Thyroid gland (tissue), 4 donors: ENCODE measurements around the gene WFIKKN1. TPM values are rescaled to one million over a fixed set of nuclear protein-coding genes. Genes with fewer than 3 reads are reported as not detected.

Experiments
- DNase-seq, 2 donors: peaks; one replicate each; pipeline ENCODE4 v3.0.0-alpha.2; 2019
- H3K27ac ChIP-seq, 3 donors: fragments of 200-600 bp; sonication (generic); 1 replicate in 2 of 3; 2 replicates in 1 of 3; pipeline ENCODE4 v1.5.1; 2016 to 2019; ENCODE audit warnings: mild to moderate bottlenecking in 1 of 3, moderate library complexity in 1 of 3
- H3K27me3 ChIP-seq: fragments of 200-600 bp; sonication (generic); one replicate; pipeline ENCODE4 v1.5.1; 2019
- H3K36me3 ChIP-seq, 2 donors: fragments of 200-600 bp; sonication (generic); one replicate each; pipeline ENCODE4 v1.5.1; 2016 to 2019
- H3K4me1 ChIP-seq, 2 donors: fragments of 200-600 bp; sonication (generic); one replicate each; pipeline ENCODE4 v1.5.1; 2017 to 2019
- H3K4me3 ChIP-seq, 3 donors: fragments of 200-600 bp; sonication (generic); replicated peaks in 1 of 3; 1 replicate in 2 of 3; 2 replicates in 1 of 3; pipeline ENCODE4 v1.5.1; 2016; ENCODE audit warnings: mild to moderate bottlenecking in 1 of 3
- H3K9me3 ChIP-seq: fragments of 200-600 bp; sonication (generic); one replicate; pipeline ENCODE4 v1.5.1; 2017
- POLR2A ChIP-seq, 2 donors: fragments of 450-650 bp; IDR thresholded peaks; one replicate each; pipeline ENCODE4 v1.6.1; 2017; ENCODE audit warnings: antibody characterized with exemption in 2 of 2, mild to moderate bottlenecking in 2 of 2, moderate library complexity in 1 of 2
- WGBS, 2 donors: methylation state at CpG; one replicate each; pipeline ENCODE4 v1.1.5; 2017; 5-methylcytosine and 5-hydroxymethylcytosine counted together
- intact Hi-C: fragments of 100-400 bp; cut with DNase I; formaldehyde crosslinking; loops from one replicate; pipeline ENCODE4 v1.15.1; 2023
- total RNA-seq, 4 donors: library from RNA; depleted of rRNA; stranded (reverse); fragments of >200 nt; gene quantifications; one replicate each; pipeline ENCODE4 v1.2.3, GENCODE V29; 2016
- TF ChIP-seq, protein P1 (sequence below), 6 experiments: fragments of 200-600 bp in 3 of 6; fragments of 450-650 bp in 3 of 6; sonication (generic) in 3 of 6; IDR thresholded peaks; one replicate each; pipeline ENCODE4 v1.5.1; 2016 to 2019; ENCODE audit warnings: antibody characterized with exemption in 6 of 6, mild to moderate bottlenecking in 2 of 6, inconsistent platforms in 1 of 6, moderate library complexity in 1 of 6

WFIKKN1 gene
- total RNA-seq, 4 donors from 2014 or later, result 0.13 to 1.8 (median 0.77) TPM

DNA sequence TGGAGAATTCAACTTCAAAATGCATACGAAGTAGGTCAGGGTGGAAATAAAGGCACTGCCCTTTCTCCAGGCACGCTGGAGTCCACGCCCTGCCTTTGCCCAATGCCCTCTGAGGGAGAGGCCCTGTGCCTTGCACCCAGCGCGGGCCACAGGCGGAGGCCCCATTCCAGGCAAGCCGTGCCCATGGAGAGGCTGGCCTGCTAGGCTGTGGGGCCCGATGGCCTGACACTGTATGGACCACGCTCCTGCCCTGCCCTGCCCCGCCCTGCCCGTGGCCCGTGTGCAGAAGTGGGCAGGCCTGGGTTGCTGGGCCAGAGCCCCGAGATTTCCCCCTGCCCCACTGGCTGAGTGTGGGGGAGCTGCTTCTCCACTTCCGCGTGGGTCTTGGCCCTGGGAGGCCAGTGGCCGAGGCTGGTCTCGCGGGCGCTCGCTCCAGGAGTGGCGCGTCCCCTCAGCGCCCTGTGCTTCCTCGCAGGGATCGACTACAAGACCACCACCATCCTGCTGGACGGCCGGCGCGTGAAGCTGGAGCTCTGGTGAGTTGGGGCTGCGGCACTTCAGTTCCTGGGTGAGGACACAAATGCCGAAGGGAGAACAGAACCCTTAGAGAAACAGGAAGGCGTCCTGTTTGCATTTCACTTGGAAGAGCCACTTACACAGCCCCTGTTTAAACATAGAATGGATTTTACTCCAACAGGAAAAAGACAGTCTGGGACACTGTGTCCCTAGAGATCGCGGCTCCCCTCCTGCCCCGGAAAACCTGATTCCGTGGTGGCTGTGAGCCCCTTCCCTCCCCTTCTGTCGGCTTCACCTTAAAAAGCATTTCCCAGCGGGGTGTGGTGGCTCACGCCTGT, 13.8 kb upstream of the WFIKKN1 start:
- TF ChIP-seq, protein P1, sequence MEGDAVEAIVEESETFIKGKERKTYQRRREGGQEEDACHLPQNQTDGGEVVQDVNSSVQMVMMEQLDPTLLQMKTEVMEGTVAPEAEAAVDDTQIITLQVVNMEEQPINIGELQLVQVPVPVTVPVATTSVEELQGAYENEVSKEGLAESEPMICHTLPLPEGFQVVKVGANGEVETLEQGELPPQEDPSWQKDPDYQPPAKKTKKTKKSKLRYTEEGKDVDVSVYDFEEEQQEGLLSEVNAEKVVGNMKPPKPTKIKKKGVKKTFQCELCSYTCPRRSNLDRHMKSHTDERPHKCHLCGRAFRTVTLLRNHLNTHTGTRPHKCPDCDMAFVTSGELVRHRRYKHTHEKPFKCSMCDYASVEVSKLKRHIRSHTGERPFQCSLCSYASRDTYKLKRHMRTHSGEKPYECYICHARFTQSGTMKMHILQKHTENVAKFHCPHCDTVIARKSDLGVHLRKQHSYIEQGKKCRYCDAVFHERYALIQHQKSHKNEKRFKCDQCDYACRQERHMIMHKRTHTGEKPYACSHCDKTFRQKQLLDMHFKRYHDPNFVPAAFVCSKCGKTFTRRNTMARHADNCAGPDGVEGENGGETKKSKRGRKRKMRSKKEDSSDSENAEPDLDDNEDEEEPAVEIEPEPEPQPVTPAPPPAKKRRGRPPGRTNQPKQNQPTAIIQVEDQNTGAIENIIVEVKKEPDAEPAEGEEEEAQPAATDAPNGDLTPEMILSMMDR (IDR thresholded peaks at IDR 0.05), result no peak
- 86 to 89% methylated on average over 23 to 31 of the region's 39 CpGs for WGBS, 2 donors
- no peak for DNase-seq

DNA sequence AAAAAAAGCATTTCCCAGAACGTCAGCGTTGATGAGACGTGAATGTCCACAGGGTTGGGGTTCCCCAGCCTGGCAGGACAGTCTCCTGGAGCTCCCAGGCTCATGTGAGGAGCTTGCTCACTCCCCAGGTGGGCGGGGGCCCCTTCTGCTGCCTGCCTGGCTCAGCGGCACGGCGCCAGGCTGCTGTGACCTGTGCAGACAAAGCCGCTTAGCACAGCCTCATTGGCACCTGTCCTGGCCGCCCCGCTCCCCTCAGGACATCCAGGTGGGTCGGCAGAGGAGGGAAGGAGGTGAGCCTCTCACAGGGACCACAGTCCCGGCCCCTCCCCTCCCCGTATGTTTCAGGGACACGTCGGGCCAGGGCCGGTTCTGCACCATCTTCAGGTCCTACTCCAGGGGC, 12.9 kb upstream of the WFIKKN1 start:
- Histone ChIP-seq H3K4me1 (peaks cover 0 to 8% of the 10 kb centered on the region in 2 donors), H3K36me3 (no peaks in the 10 kb centered on the region), H3K27me3 (no peaks in the 10 kb centered on the region), H3K4me3 (no peak overlapping the region), H3K27ac (no peak overlapping the region), H3K9me3 (no peaks in the 10 kb centered on the region)
- 61 to 63% methylated on average over 10 to 11 of the region's 16 CpGs for WGBS, 2 donors
- no peak for DNase-seq
- intact Hi-C loops, result no loop called here
- TF ChIP-seq, protein P1 (IDR thresholded peaks at IDR 0.05), result no peak
- TF ChIP-seq POLR2A (IDR thresholded peaks at IDR 0.05), result no peak

More for the DNA sequence above, 13.8 kb upstream of the WFIKKN1 start:
- H3K4me1 ChIP-seq, result peaks cover 0 to 6% of the 10 kb centered on the region in 2 donors
- no peak overlapping the region for H3K4me3 ChIP-seq
- H3K27ac ChIP-seq, result no peak overlapping the region
- intact Hi-C loops, result no loop called here
- H3K36me3 ChIP-seq, result no peaks in the 10 kb centered on the region
- H3K9me3 ChIP-seq, result no peaks in the 10 kb centered on the region
- no peaks in the 10 kb centered on the region for H3K27me3 ChIP-seq

DNA sequence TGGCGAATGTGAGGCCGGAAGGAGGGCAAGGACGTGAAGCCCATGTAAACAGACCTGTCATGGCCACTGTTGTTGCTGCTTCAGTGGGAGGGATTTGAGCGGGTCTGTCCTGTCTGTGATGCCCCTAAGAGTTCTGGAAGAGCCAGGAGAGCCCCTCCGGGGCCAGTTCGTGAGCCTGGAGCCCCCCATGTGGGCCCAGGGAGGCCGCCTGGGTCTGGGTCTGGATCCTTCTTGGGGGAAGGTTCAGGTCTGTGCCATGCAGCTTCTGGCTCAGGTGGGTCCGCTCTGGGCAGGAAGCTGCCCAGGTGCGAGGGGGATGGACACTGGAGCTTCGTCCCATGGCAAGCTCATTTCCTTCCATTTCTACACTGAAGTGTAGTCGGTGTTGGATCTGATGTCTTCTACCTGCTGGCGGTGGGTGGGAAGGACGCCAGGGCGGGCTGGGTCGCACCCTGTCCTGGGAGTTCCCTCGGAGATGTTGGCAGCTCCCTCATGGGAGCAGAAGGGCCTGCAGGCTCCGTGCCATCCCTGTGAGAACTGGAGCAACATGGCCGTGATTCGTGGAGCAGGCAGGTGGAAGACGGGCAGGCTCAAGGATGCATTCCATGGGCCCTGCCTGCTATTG, 11.2 kb upstream of the WFIKKN1 start:
- H3K9me3 ChIP-seq, result no peaks in the 10 kb centered on the region

DNA sequence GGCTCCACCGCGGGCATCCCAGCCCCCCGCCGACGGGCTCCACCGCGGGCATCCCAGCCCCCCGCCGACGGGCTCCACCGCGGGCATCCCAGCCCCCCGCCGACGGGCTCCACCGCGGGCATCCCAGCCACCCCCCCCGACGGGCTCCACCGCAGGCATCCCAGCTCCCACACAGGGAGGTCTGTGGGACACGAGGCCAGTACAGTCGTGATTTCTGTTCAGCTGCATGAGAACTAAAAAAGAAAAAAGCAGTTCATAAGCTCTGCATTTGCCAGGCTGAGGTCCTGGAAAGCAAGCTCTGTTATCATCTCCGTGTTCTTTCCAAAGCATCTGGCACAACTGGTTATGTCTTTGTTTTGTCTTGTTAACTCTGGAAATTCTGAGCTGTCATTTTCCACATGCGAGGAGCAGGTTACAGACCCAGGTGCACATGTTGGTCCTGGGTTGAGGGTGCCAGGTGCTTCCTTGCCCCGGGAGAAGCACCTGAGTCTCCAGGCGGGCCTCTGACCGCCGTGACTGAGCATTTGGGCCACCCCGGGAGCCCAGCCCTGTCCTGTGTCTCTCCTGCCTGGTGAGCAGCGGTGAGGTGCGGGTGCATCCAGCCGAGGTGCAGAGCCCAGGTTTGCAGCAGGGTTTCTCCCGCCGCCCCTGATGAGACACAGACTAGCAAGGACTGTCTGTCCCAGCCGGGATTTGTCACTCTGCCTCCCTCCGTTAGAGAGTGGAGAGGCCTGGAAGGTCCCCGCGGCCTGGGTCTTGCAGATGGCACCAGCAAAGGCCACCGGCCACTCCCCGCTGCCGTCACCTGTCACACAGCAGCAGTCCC, 9.9 kb upstream of the WFIKKN1 start:
- intact Hi-C loops, result no loop called here
- Histone ChIP-seq H3K27me3 (no peaks in the 10 kb centered on the region), H3K9me3 (no peaks in the 10 kb centered on the region), H3K27ac (no peak overlapping the region), H3K36me3 (peaks cover 0 to 3% of the 10 kb centered on the region in 2 donors), H3K4me3 (no peak overlapping the region), H3K4me1 (peaks cover 0 to 8% of the 10 kb centered on the region in 2 donors)
- no peak for DNase-seq
- WGBS, 2 donors, result 89 to 90% methylated on average over 18 to 27 of the region's 41 CpGs
- TF ChIP-seq POLR2A (IDR thresholded peaks at IDR 0.05), result no peak
- TF ChIP-seq, protein P1 (IDR thresholded peaks at IDR 0.05), result no peak

More for the DNA sequence above, 11.2 kb upstream of the WFIKKN1 start:
- H3K4me3 ChIP-seq, result no peak overlapping the region
- TF ChIP-seq, protein P1 (IDR thresholded peaks at IDR 0.05), result no peak
- no peak for TF ChIP-seq POLR2A (IDR thresholded peaks at IDR 0.05)
- DNase-seq, result no peak
- 92 to 93% methylated on average over 14 to 20 of the region's 20 CpGs for WGBS, 2 donors
- H3K4me1 ChIP-seq, result peaks cover 0 to 8% of the 10 kb centered on the region in 2 donors
- no peaks in the 10 kb centered on the region for H3K27me3 ChIP-seq
- H3K27ac ChIP-seq, result no peak overlapping the region
- intact Hi-C loops, result no loop called here
- H3K36me3 ChIP-seq, result no peaks in the 10 kb centered on the region
